H9 (cell line): ENCODE results near the gene DHX36. TPM values are rescaled to one million over a fixed set of nuclear protein-coding genes. Genes with fewer than 3 reads are reported as not detected.

ENCODE experiments used
- DNase-seq: peaks from one replicate; pipeline ENCODE4 v3.0.0-alpha.2; 2017
- H2AFZ ChIP-seq: one replicate; pipeline ENCODE4 v1.6.1; 2013; ENCODE audit warnings: mild to moderate bottlenecking, low read length, control low read depth, moderate library complexity
- H2AK5ac ChIP-seq: 2 replicates; pipeline ENCODE4 v1.6.1; 2013; ENCODE audit warnings: low read length, control low read depth, mixed read lengths; ENCODE audit not compliant: insufficient read length
- H2BK120ac ChIP-seq: one replicate; pipeline ENCODE4 v1.6.1; 2013; ENCODE audit warnings: low read depth, mild to moderate bottlenecking, low read length, control low read depth, inconsistent platforms; ENCODE audit not compliant: poor library complexity, severe bottlenecking
- H2BK12ac ChIP-seq: 2 replicates; pipeline ENCODE4 v1.6.1; 2013; ENCODE audit warnings: low read length, control low read depth, mixed read lengths, low read depth; ENCODE audit not compliant: insufficient read length
- H2BK15ac ChIP-seq: 2 replicates; pipeline ENCODE4 v1.6.1; 2013; ENCODE audit warnings: low read depth, low read length, control low read depth
- H2BK20ac ChIP-seq: one replicate; pipeline ENCODE4 v1.6.1; 2013; ENCODE audit warnings: low read depth, mild to moderate bottlenecking, low read length, control low read depth, inconsistent platforms; ENCODE audit not compliant: poor library complexity, severe bottlenecking
- H2BK5ac ChIP-seq: 2 replicates; pipeline ENCODE4 v1.6.1; 2013; ENCODE audit warnings: low read length, control low read depth, mixed read lengths; ENCODE audit not compliant: insufficient read length
- H3K14ac ChIP-seq: 2 replicates; pipeline ENCODE4 v1.6.1; 2013; ENCODE audit warnings: low read length, control low read depth; ENCODE audit not compliant: insufficient read depth
- H3K18ac ChIP-seq: 2 replicates; pipeline ENCODE4 v1.6.1; 2013; ENCODE audit warnings: low read depth, mild to moderate bottlenecking, mixed read lengths, low read length, control low read depth; ENCODE audit not compliant: insufficient read length
- H3K23ac ChIP-seq: 2 replicates; pipeline ENCODE4 v1.6.1; 2013; ENCODE audit warnings: low read length, control low read depth, mixed read lengths, low read depth; ENCODE audit not compliant: insufficient read length
- H3K23me2 ChIP-seq: 2 replicates; pipeline ENCODE4 v1.6.1; 2013; ENCODE audit warnings: low read depth, mild to moderate bottlenecking, mixed read lengths, low read length, control low read depth; ENCODE audit not compliant: insufficient read length, poor library complexity, severe bottlenecking
- H3K27ac ChIP-seq: 2 replicates; pipeline ENCODE4 v1.5.1; 2013; ENCODE audit warnings: low read length, control low read depth, mixed read lengths, low read depth; ENCODE audit not compliant: insufficient read length
- H3K27me3 ChIP-seq: 2 replicates; pipeline ENCODE4 v1.6.1; 2013; ENCODE audit warnings: low read length, control low read depth, inconsistent platforms; ENCODE audit not compliant: insufficient read depth
- H3K4ac ChIP-seq: 2 replicates; pipeline ENCODE4 v1.6.1; 2013; ENCODE audit warnings: low read depth, mild to moderate bottlenecking, control low read depth, inconsistent platforms, low read length, moderate library complexity
- H3K4me1 ChIP-seq: 2 replicates; pipeline ENCODE4 v1.6.1; 2013; ENCODE audit warnings: low read length, control low read depth, inconsistent platforms; ENCODE audit not compliant: insufficient read depth
- H3K4me2 ChIP-seq: 2 replicates; pipeline ENCODE4 v1.6.1; 2013; ENCODE audit warnings: low read length, control low read depth, mixed read lengths; ENCODE audit not compliant: insufficient read length, insufficient read depth
- H3K56ac ChIP-seq: 2 replicates; pipeline ENCODE4 v1.6.1; 2013; ENCODE audit warnings: low read depth, mild to moderate bottlenecking, mixed read lengths, low read length, control low read depth; ENCODE audit not compliant: insufficient read length
- H3K79me1 ChIP-seq: 2 replicates; pipeline ENCODE4 v1.6.1; 2013; ENCODE audit warnings: low read depth, mild to moderate bottlenecking, moderate library complexity, low read length, control low read depth, inconsistent platforms; ENCODE audit not compliant: insufficient read depth, poor library complexity, severe bottlenecking
- H3K79me2 ChIP-seq: 2 replicates; pipeline ENCODE4 v1.6.1; 2013; ENCODE audit warnings: low read length, control low read depth, inconsistent platforms; ENCODE audit not compliant: insufficient read depth
- H3K9ac ChIP-seq: 2 replicates; pipeline ENCODE4 v1.6.1; 2013; ENCODE audit warnings: low read length, control low read depth, mixed read lengths; ENCODE audit not compliant: insufficient read length; ENCODE audit errors: extremely low read depth
- H3K9me3 ChIP-seq: one replicate; pipeline ENCODE4 v1.6.1; 2013; ENCODE audit warnings: low read depth, low read length, inconsistent platforms; ENCODE audit not compliant: control insufficient read depth
- H3T11ph ChIP-seq: one replicate; pipeline ENCODE4 v1.6.1; 2013; ENCODE audit warnings: mild to moderate bottlenecking, low read length, control low read depth, inconsistent platforms
- H4K20me1 ChIP-seq: one replicate; pipeline ENCODE4 v1.6.1; 2013; ENCODE audit not compliant: control insufficient read depth, insufficient read length, insufficient read depth
- H4K5ac ChIP-seq: 2 replicates; pipeline ENCODE4 v1.6.1; 2013; ENCODE audit warnings: low read depth, mild to moderate bottlenecking, mixed read lengths, low read length, control low read depth; ENCODE audit not compliant: insufficient read length
- H4K8ac ChIP-seq: replicated peaks from 2 replicates; pipeline ENCODE4 v1.6.1; 2013; ENCODE audit warnings: low read length, control low read depth, mixed read lengths, low read depth; ENCODE audit not compliant: insufficient read length
- H4K91ac ChIP-seq: 2 replicates; pipeline ENCODE4 v1.6.1; 2013; ENCODE audit warnings: low read depth, mild to moderate bottlenecking, moderate library complexity, mixed read lengths, low read length, control low read depth; ENCODE audit not compliant: insufficient read length
- H3K27ac Mint-ChIP-seq, 3 experiments: 2 replicates in 2 of 3; 3 replicates in 1 of 3; pipeline ENCODE4 v1.8.0; 2020 to 2021; ENCODE audit warnings: mixed read lengths in 3 of 3, mild to moderate bottlenecking in 1 of 3, moderate library complexity in 1 of 3
- H3K27me3 Mint-ChIP-seq: 2 replicates; pipeline ENCODE4 v1.8.0; 2021; ENCODE audit warnings: low read depth, mild to moderate bottlenecking, moderate library complexity, mixed read lengths
- H3K36me3 Mint-ChIP-seq, 3 experiments: 2 replicates in 2 of 3; 3 replicates in 1 of 3; pipeline ENCODE4 v1.8.0; 2020 to 2021; ENCODE audit warnings: low read depth in 3 of 3, mixed read lengths in 3 of 3; ENCODE audit not compliant: insufficient read depth in 1 of 3
- H3K4me1 Mint-ChIP-seq, 2 experiments: 2 replicates each; pipeline ENCODE4 v1.8.0; 2020; ENCODE audit warnings: mixed read lengths in 2 of 2
- H3K4me3 Mint-ChIP-seq, 2 experiments: 2 replicates in 1 of 2; 3 replicates in 1 of 2; pipeline ENCODE4 v1.8.0; 2020 to 2021; ENCODE audit warnings: mild to moderate bottlenecking in 2 of 2, mixed read lengths in 2 of 2, moderate library complexity in 1 of 2
- H3K9me3 Mint-ChIP-seq, 2 experiments: 2 replicates in 1 of 2; 3 replicates in 1 of 2; pipeline ENCODE4 v1.8.0; 2020; ENCODE audit warnings: mild to moderate bottlenecking in 2 of 2, mixed read lengths in 2 of 2, moderate library complexity in 1 of 2
- WGBS: extraction: QIAGEN DNeasy Blood & Tissue Kit; methylation state at CpG from one replicate; pipeline ENCODE4 v1.1.7; 2013; ENCODE audit warnings: missing lambda C conversion rate, low lambda C conversion rate, mixed read lengths; ENCODE audit not compliant: insufficient read length; ENCODE audit errors: extremely low coverage; 5-methylcytosine and 5-hydroxymethylcytosine counted together
- total RNA-seq: library from RNA; stranded (reverse); gene quantifications from 2 replicates; pipeline ENCODE4 v1.2.1, GENCODE V29; 2021
- TF ChIP-seq, protein P1 (sequence below): fragments of 200-600 bp; sonication (generic); conservative IDR thresholded peaks from 3 replicates; pipeline ENCODE4 v1.8.0; 2021; ENCODE audit warnings: antibody characterized with exemption, mild to moderate bottlenecking

DHX36 gene
- total RNA-seq, 1 experiment from 2014 or later: 103 TPM

DNA sequence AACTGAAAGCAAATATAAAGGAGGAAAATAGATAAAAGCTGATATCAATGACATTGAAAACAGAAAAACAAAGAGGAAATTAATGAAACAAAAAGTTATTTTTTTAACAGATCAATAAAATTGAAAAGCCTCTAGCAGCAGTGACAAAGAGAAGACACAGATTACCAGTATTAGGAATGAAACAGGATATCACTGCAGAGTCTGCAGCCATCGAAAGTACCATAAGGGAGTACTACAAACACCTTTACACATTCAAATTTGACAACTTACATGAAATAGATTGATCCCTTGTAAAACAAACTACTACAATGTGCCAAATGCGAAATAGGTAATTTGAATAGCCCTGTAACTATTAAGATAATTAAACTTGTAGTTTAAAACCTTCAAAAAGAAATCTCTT, 24.9 kb upstream of the DHX36 start:
- Histone ChIP-seq H4K8ac (no peak overlapping the region), H3K79me2 (no peaks in the 10 kb centered on the region), H3K9ac (no peak overlapping the region), H3K9me3 (no peaks in the 10 kb centered on the region), H3K79me1 (no peaks in the 10 kb centered on the region), H3K18ac (no peak overlapping the region), H3K4ac (no peak overlapping the region), H3K4me1 (no peaks in the 10 kb centered on the region), H2BK120ac (no peak overlapping the region), H3K23ac (no peak overlapping the region), H2AK5ac (no peak overlapping the region), H3K4me2 (no peak overlapping the region), H3K23me2 (no peaks in the 10 kb centered on the region), H3K27ac (no peak overlapping the region), H2BK12ac (no peak overlapping the region), H2BK5ac (no peak overlapping the region), H3K27me3 (no peaks in the 10 kb centered on the region), H3K56ac (no peak overlapping the region), H2AFZ (no peak overlapping the region), H3K14ac (no peak overlapping the region), H4K20me1 (no peaks in the 10 kb centered on the region), H3T11ph (no peak overlapping the region), H4K5ac (no peak overlapping the region), H2BK15ac (no peak overlapping the region), H4K91ac (no peak overlapping the region), H2BK20ac (no peak overlapping the region)
- no peak overlapping the region for H3K27ac Mint-ChIP-seq
- TF ChIP-seq, protein P1, sequence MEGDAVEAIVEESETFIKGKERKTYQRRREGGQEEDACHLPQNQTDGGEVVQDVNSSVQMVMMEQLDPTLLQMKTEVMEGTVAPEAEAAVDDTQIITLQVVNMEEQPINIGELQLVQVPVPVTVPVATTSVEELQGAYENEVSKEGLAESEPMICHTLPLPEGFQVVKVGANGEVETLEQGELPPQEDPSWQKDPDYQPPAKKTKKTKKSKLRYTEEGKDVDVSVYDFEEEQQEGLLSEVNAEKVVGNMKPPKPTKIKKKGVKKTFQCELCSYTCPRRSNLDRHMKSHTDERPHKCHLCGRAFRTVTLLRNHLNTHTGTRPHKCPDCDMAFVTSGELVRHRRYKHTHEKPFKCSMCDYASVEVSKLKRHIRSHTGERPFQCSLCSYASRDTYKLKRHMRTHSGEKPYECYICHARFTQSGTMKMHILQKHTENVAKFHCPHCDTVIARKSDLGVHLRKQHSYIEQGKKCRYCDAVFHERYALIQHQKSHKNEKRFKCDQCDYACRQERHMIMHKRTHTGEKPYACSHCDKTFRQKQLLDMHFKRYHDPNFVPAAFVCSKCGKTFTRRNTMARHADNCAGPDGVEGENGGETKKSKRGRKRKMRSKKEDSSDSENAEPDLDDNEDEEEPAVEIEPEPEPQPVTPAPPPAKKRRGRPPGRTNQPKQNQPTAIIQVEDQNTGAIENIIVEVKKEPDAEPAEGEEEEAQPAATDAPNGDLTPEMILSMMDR: no peak
- H3K4me3 Mint-ChIP-seq: no peak overlapping the region
- peaks cover 5 to 7% of the 10 kb centered on the region in 2 experiments for H3K4me1 Mint-ChIP-seq
- no peaks in the 10 kb centered on the region for H3K27me3 Mint-ChIP-seq
- no peaks in the 10 kb centered on the region for H3K9me3 Mint-ChIP-seq
- no peaks in the 10 kb centered on the region for H3K36me3 Mint-ChIP-seq
- DNase-seq: no peak
- no CpG with 5 or more reads among the region's 2 CpGs for WGBS
